A204.1 (cell line): ENCODE results near the gene PTTG1IP.

Experiments used
- FAIRE-seq: peaks from 2 replicates; lab custom pipeline; 2012; peaks lifted over from hg19 to GRCh38; lab: Jason Lieb, UNC

The PTTG1IP gene

DNA sequence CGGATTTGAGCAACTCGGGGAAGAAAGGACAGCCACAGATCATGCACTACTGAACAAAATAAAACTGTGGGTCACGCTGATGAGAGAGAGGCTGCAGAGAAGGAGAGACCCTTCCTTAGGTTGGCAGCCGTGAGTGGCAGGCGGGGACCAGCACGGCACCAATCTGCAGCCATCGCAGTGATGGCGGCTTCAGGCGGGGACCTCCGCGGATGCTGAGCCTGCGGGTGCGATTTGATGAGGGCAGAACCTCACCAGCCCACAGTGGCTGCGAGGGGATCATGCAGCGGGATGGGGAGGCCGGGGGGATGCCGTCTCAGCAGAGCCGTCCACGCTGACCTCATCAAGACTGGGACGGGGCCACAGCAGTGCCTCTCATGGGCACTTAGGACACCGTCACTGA is 35.4 kb upstream of the PTTG1IP start:
- FAIRE-seq, result no peak

DNA sequence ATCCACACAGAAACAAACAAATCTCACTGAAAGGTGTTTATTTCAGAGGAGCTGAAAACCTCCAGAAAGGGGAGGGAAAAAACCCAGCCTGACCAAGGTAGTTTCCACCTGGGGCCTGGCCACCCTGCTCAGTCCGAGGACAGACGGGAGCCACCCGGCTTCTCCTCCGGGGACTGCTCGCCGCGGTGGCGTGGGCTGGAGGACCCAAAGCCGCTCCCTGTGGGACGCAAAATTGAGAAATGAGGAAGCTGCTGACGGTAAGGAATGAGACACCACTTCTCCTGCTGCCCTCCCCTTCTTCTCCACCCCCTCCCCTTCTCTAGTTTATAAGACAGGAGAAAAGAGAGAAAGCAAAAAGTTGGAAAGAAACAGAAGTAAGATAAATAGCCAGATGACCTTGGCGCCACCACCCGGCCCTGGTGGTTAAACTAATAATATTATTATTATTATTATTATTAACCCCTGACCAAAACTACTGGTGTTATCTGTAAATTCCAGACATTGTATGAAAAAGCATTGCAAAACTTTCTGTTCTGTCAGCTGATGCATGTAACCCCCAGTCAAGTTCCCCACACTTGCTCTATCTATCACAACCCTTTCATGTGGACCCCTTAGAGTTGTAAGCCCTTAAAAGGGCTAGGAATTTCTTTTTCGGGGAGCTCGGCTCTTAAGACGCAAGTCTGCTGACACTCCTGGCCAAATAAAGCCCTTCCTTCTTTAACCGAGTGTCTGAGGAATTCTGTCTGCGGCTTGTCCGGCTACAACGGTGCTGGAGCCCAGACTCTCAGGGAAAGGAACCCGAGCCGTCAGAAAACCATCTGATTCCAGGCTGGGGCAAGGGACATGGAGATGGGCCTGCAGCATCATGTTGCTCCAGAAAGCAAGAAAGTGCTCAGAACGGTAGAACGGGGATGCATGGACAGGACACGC is 34.7 kb upstream of the PTTG1IP start:
- FAIRE-seq, result no peak

DNA sequence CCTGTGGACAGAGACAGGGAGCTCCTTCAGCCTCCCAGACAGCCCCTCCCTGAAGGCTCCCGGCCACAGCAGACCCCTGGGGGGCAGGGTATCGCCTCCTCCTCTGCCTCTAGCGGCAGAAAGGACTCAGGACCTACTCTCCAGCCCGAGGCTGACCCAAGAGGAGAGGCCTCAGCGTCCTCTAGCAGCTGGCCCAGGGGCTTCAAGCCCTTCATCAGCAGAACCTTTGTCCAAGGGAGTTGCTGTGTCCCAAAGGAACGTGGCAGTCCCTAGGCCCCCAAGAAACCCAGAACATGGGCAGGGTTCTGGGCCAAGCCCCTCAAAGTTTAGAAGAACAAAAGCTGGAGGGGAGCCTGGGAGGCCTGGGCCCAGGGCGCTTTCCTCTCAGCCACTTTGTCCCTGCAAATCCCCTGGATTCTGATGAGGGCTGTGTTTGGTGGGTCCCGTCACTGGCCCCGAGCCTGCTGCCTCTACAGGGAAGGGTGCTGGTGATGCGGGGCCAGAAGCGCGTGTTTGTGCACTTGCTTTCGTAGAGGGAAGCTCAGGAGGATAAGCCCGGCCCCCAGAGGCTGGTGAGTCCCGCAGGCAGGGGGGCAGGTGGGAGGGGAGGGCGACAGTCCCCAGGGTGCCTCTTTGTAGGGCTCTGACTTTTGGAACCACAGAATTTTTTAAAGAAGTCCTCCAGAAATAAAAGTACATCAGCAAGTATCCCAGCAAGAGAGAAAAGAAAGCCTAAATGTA is 33.9 kb upstream of the PTTG1IP start:
- FAIRE-seq, result no peak

DNA sequence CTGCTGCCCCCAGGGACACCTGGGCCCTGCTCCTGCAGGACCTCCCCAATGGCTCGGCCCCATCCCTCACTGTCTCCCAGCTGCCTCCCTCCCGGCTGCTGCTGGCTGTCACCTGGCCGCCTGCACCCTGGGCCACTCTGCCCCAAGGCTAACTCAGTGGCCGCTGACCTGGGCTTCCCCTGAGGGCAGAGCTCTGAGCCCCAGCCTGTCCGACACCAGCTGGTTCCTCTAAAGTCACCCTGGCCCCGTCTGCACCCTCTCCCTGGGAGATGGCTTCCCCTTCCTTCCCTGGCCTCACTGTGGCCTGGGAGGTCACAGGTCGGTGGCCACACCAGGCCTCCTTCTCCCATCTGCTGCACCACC is 32.2 kb upstream of the PTTG1IP start:
- no peak for FAIRE-seq

DNA sequence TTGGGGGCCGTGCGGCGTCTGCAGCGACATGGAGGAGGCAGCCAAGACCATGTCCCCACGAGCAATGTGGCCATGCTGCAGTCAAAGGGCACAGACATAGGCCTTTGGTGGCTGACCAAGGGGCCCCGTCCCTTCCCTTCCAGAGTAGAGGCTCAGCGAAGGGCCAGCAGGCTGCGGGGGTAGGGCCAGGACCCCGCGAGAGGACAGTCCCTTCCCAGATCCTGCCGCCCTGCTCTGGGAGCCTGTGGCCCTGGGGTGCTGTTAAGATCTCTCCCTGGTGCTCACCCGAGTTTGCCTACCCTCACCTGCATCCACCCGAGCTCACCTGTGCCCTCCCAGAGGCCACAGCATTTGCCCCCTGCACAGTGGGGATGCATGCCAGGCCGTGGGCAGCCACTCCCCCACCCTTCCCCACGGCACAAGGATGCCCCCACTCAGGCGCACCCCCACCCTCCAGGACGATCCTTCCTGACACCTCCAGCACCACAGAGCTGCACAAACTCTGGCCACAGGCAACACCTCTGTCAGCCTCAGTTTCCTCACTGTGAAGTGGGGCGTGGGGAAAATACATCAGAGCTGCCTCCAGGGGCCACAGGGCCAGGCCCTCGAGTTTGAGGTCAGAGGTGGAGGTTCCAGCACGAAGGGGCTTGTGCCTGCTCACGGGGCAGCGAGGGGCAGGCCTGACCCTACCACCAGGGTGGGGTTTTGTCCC is 31.7 kb upstream of the PTTG1IP start:
- FAIRE-seq, result no peak

DNA sequence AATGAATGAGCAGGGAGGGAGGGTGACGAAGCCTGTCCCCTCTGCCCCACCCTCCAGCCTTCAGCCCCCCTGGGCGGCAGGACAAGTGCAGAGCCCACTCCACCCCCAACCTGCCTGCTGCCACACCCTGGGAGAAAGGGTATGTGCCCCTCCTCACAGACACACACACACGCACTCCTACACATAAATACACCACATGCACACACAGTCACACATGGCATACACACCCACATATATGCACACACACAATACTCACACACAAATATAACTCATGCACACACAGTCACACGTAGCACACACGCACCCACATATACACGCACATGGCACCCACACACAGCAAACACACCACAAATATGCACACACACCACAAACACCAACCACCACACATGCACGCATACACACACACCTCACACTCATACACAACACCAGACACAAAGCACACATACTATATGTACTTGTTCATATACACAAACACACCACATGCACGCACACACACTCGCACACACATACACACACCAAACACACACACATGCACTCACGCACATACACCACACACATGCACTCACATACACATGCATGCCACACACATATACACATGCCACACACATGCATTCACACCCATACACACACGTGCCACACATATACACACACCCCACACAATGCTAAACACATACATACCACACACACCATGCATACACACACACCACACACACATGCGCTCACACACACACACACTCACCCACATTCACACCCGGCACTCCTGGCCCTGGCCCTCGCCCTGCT is 30.8 kb upstream of the PTTG1IP start:
- no peak for FAIRE-seq

DNA sequence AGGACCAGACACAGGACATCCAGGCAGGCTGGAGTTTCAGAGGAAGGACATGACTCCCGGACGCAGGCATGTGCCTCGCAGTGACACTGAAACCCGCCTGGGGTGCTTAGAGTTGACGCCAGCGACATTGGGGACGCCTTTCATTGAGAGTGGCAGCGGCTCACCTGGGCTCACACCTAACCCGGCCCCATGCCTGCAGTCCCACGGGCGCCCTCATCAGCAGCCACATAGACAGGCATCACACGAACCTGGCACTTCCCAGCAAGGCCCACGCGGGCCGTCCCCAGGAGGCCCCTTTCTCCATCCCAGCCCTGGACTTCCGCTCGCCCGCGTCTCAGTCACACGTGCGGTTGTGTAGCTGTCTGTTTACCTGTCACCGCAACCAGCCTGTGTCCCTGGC is 30.2 kb upstream of the PTTG1IP start:
- no peak for FAIRE-seq

DNA sequence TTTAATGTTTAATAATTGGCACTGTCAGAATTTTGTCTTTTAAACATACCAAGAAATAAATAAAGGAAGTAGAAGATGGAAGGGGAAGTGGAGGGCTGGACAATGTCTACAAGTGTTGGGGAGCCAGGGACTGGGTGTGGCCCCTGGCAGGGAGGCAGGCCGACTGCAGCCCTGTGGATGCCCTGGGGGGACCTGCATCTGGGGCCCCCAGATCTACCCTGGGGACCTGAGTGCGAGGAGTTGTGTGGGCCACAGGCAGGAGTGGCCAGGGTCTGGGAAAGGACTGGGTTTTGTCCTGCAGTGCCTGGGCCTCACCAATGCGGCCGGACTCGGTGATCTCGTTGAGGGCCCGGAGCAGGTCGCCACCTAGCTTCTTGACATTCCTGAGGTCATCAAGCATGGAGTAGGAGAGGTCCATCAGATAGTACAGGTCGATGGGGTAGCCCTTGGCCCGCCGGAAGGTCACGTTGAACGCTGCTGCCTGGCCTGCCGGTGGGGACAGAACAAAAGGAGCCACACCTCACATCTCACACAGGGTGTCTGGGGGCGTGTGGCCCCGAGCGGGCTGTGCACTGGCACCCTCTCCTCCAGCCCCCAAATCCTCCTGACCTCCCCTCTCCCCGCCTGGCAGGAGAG is 29.7 kb upstream of the PTTG1IP start:
- FAIRE-seq, result no peak

DNA sequence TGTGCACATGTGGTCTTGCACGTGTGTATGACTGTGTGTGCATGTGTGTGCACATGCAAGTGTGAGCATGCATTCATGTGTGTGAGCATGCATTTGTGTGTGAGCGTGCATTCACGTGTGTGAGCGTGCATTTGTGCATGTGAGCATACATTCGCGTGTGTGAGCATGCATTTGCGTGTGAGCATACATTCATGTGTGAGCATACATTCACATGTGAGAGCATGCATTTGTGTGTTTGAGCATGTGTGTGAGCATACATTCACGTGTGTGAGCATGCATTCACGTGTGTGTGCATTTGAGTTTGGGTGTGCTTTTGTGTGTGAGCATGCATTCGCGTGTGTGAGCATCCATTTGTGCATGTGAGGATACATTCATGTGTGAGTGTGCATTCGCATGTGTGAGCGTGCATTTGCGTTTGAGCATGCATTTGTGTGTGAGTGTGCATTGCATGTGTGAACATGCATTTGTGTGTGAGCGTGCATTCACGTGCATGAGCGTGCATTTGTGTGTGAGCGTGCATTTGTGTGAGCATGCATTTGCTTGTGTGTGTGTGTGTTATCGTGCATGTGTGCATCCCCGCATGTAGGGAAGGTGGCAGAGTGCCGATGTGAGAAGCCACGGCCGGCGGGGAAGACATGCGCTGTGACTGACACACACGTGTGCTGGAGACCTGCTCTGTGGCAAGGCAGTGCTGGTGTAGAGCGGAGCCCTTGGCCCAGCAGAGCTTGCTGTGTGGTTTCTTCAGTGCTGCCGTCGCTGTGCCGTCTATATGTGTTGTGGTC is 29.0 kb upstream of the PTTG1IP start:
- no peak for FAIRE-seq

DNA sequence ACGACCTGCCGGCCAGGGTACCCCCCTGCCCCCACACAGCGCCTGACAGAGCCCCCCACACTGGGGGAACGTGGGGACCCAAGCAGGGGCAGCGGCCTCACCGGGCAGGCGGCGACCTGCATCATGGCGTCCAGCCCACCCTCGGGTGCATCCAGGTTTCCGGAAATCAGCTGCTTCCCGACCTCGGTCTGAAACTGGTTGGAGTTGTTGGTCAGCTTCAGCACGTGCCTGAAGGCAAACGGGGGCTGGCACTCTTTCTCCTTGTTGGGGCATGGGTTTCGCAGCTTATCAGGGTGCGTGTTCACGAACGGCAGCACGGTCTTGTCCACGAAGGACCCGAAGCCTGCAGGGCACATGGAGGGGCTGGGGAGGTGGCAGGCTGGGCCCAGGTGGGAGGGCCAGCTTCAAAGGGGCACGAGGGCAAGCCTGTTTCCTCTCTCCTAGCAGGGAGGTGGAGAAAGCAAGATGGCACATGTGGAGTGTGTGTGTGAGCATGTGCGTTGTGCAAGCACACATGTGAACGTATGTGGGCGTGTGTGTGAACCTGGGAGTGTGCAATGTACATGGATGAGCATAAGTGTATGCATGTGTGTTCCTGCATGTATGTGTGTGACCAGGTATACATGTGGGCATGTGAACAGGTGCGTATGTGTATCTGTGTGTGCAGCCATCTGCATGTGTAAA is 28.0 kb upstream of the PTTG1IP start:
- no peak for FAIRE-seq

DNA sequence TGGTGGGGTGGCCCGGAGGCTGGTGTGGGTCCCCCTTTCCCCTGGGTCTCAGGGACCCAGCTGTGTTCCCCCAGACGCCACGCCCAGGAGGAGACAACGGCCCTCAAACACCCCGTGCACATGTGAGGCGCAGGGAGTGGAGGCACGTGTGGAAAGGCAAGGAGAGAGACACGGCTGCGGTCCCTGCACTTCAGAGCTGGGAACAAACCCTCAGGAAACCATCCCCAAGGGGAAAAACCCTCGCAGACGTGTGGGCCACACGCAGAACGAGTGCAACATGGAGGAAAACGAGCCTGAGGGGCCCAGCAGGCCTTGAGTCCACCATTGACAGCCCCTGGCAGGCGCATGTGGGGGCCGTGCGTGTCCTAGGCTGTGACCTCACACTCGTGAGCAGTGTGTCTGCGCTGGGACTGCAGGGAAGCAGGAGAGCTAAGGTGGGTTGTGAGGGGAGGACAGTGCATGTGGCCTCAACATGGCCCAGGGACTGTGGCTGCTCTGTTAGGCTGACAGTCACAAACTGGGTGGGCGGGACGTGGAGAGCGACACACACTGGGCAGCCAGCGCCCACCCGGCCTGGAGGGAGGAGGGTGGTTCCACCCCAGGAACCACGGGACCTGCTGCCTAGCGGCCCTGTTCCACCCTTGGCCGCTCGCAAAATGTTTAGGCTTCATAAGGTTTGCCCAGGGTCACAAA is 27.2 kb upstream of the PTTG1IP start:
- no peak for FAIRE-seq

DNA sequence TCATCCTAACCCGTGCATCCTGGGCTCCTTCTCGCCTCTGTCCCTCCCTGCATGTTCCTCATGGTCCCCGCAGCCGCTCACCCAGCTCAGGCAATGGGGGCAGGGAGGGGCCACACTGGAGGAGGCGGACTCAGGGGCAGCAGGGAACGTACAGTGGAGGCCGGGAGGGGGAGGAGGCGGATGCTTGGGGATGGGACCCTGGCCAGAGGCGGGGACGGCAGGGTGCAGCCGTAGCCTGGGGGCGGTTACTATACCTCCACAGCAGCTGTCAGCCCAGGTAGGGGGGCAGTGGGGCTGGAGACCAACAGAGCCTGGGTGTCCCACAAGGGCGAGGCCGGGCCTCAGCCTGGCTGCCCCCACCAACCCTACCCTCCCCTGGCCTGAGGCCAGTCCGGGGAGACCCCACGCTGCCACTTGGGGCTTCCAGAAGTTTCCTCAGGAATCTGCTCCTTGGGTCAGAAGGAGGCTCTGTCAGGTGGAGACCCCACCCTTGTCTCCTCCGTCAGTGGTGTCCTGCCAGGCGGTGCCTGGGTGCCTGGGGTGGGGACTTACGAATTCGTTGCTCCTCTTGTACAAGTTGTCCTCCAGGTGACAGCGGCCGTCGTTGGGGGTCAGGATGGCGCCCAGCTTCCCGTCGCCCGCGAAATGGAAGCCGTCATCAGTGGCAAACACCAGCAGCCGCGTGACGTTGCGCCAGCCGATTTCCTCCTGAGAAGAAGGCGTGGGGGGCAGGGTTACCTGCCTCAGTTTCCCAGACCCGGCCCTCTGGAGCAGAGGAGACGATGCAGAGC is 26.5 kb upstream of the PTTG1IP start:
- no peak for FAIRE-seq

DNA sequence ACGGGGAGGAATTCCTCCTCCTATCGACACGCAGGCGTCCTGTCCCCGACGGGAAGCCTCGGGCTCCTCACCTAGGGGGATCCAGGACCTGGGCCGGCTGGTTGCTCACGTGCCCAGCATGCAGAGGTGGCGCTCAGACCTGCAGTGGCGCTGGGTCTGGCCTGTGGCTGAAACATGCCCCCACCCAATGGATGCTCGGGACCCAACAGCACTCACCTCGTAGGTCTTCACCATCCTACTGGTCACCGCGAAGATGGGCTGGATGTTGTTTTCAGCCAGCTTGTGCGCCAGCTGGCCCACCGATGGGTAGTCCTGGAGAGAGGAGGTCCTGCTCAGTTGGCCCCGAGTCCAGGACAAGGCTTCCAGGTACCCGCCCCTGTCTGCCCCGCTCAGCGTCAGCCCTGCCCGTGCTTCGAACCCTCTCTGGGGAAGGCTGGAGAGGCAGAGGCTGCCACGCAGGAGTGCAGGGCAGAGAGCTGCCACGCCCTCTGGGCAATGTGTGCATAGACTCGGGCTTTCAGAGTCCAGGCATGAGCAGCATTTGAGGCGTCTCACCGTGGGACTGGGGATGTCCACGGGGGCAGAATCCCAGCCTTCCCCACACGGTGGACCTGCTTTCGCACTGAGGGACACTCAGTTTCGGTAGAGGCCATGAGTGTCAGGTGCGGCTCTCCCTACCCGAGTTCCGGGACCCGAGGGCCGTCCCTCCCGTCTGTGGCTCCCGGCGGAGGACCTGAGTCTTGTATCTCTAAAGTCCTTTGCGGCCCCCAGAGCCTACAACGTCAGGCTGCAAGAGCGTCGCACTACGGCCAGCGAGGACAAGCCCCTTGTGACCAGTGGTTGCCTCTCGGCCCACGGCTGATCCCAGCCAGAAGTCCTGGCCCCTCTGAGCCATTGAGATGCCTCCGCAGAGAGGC is 25.6 kb upstream of the PTTG1IP start:
- no peak for FAIRE-seq

DNA sequence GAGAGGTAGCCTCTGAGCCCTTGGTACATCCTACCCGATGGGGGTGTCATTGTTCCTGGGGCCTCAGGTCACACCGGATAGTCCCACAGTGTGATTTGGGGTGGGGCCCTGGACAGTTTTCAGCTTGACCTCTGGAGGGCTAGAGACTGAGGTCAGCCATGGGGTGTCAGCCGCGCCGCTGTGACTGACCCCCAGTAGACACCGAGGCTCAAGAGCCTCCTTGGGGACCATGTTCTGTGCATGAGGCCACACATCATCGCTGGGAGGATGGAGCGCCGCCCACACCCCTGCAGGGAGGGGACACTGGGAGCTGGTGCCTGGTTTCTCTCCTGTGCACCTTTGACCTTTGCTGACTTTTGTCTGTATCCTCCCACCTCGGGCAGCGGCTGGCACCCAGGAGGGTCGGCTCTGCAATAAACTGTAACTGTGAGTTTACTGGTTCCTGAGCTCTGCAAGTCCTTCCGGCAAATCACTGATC is 24.6 kb upstream of the PTTG1IP start:
- FAIRE-seq, result no peak

DNA sequence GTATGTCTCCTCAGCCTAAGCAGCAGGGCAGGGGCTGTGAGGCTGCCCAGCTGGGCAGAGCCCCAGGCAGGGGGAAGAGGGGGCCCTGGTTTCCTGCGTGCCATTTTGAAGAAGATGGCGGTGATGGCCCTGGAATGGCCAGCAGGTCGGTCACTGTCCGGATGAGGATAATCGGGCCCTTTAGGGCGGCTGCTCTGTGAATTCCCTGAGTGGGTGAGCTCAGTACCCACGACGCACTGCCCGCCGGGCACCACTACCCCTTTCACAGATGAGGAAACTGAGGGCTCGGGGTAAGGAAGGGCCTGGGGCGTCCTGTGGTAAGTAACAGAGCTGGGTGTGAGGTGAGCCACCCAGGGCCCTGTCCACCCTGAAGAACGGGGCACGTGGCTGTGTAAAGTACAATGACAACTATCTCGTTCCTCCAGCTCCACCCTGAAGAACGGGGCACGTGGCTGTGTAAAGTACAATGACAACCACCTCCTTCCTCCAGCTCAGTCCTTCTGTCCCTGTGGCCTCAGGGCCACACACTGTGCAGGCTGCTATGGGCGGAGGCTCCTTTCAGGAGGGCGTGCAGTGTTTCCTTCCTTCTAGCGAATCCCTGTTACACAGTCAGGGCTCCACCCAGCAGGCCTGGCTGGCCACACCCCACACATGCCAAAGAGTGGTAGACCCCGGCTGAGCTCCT is 24.0 kb upstream of the PTTG1IP start:
- FAIRE-seq, result no peak

DNA sequence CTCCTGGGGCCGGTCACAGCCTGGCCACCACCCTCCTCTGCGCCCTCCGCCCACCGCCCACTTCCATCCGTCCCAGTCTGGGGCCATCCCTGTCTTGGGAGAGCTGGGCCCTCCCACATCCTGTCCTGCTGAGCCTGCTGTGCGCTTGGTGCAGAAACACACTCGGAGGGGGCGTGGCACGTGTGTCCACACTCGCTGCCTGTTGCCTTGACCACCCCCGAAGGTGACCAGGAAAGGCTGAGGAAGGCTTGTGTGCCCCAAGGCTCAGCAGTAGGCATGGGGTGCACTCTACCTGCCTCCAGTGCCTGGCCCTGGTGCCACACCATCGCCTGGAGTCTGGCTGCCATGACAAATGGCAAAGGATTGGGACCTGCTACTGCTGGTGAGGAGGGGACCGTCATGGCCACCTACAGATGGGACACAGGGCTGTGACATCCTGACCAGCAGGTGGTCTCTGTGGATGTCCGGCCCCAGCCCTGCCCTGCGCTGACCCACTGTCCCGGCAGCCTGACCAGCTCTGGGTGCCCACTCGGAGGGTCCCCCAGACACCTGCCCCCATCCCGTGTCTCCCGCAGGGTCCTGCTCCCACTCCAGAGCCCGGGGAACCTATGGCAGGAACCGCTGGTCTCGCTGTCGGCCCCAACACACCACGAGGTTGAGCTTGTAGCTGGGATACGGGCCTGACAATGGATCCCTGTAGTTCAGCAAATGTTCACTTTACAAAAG is 23.2 kb upstream of the PTTG1IP start:
- no peak for FAIRE-seq
